GM23248 (cell line): ENCODE data around the gene OR2A1.
"Not testable (repeated sequence)": the region's sequence is repeated elsewhere in the genome, so short reads cannot be mapped to it uniquely, and the experiment has no call there.

Experiments used
- EZH2 ChIP-seq: fragments of 200-600 bp; sonication (generic); IDR thresholded peaks from 2 replicates; pipeline ENCODE4 v1.6.1; 2018; ENCODE audit warnings: antibody characterized with exemption, mild to moderate bottlenecking; ENCODE audit not compliant: insufficient read depth, poor library complexity, severe bottlenecking
- EZH2phosphoT487 ChIP-seq: fragments of 200-600 bp; sonication (generic); IDR thresholded peaks from 2 replicates; pipeline ENCODE4 v1.6.1; 2018; ENCODE audit warnings: antibody characterized with exemption, moderate library complexity, mild to moderate bottlenecking, low read depth; ENCODE audit not compliant: insufficient read depth

DNA sequence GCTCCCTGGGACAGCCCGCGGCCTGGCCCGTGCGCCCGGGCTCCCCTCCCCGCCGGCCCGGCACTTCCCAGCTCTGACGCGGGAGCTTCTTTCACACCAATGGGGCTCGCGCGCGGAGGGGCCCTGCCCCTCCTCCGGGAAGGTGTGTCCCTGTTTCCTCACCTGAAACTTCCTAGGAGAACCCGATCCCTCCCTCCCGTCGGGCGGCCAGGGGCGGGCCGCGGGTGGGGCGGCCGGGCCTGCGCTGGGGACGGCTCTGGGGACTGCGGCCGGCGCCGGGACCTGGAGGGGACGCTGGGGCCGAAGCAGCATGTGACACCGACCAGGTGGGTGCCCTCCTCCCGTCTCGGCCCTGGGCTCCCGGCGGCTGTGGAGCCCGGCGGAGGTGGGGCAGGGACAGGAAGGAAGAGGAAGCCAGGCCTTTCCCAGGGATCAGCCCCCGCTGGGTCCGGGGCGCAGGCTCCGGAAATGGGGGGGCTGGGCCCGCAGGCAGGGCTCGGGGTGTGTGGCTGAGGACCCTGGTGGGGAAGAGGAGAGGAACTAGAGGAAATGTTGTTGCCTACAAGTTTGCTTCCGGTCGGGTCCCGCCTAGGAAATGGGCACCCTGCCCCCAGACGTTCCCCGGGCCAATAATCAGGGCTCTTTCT, 43.1 kb downstream of the OR2A1 start, which contains the start of gene ARHGEF5:
- not testable (repeated sequence) for TF ChIP-seq EZH2, EZH2phosphoT487
